Natural killer cell (primary cell): Measurements from ENCODE around the gene RBM33. TPM values are rescaled to one million over a fixed set of nuclear protein-coding genes. Genes with fewer than 3 reads are reported as not detected.

Experiments used
- ATAC-seq, 3 donors: fragments of 150-1000 bp in 2 of 3; fragments of 200-7000 bp in 1 of 3; cut with Tn5 transposase; 1 replicate in 1 of 3; 2 replicates in 2 of 3; pipeline ENCODE4 v1.10.0; 2021; ENCODE audit warnings: mild to moderate bottlenecking in 2 of 3, moderate library complexity in 2 of 3
- DNase-seq, 2 donors: peaks; one replicate each; pipeline versions ENCODE4 v3.0.0 to v3.0.0-alpha.2; 2013 to 2021; ENCODE audit warnings: mixed read lengths in 1 of 2
- H3K27ac ChIP-seq: one replicate; pipeline ENCODE4 v1.5.1; 2013; ENCODE audit warnings: mild to moderate bottlenecking, low read length
- H3K27me3 ChIP-seq: one replicate; pipeline ENCODE4 v1.6.1; 2013; ENCODE audit warnings: low read length; ENCODE audit not compliant: control insufficient read depth, insufficient read depth
- H3K36me3 ChIP-seq: one replicate; pipeline ENCODE4 v1.6.1; 2013; ENCODE audit warnings: low read length; ENCODE audit not compliant: control insufficient read depth, insufficient read depth
- H3K4me1 ChIP-seq: one replicate; pipeline ENCODE4 v1.6.1; 2013; ENCODE audit warnings: low read length; ENCODE audit not compliant: control insufficient read depth, insufficient read depth
- H3K4me3 ChIP-seq: one replicate; pipeline ENCODE4 v1.5.1; 2013; ENCODE audit warnings: low read length
- H3K9me3 ChIP-seq: one replicate; pipeline ENCODE4 v1.6.1; 2013; ENCODE audit warnings: low read length; ENCODE audit not compliant: control insufficient read depth, insufficient read depth
- H3K27ac Mint-ChIP-seq, 2 donors: one replicate each; pipeline ENCODE4 v1.8.0; 2022; ENCODE audit warnings: mild to moderate bottlenecking in 2 of 2, mixed read lengths in 2 of 2, moderate library complexity in 1 of 2
- H3K27me3 Mint-ChIP-seq, 2 donors: one replicate each; pipeline ENCODE4 v1.8.0; 2022; ENCODE audit warnings: low read depth in 2 of 2, mixed read lengths in 2 of 2
- H3K36me3 Mint-ChIP-seq: one replicate; pipeline ENCODE4 v1.8.0; 2022; ENCODE audit warnings: mixed read lengths
- H3K4me1 Mint-ChIP-seq, 2 donors: one replicate each; pipeline ENCODE4 v1.8.0; 2022; ENCODE audit warnings: mixed read lengths in 2 of 2
- H3K4me3 Mint-ChIP-seq: one replicate; pipeline ENCODE4 v1.8.0; 2022; ENCODE audit warnings: mild to moderate bottlenecking, moderate library complexity, mixed read lengths
- H3K9me3 Mint-ChIP-seq, 2 donors: one replicate each; pipeline ENCODE4 v1.8.0; 2022; ENCODE audit warnings: mixed read lengths in 2 of 2
- CTCF ChIP-seq: fragments of 200-600 bp; IDR thresholded peaks from one replicate; pipeline ENCODE4 v1.8.0; 2022; ENCODE audit warnings: antibody characterized with exemption
- WGBS: methylation state at CpG from one replicate; pipeline ENCODE4 v1.1.7; 2013; ENCODE audit warnings: missing lambda C conversion rate; ENCODE audit not compliant: insufficient coverage; 5-methylcytosine and 5-hydroxymethylcytosine counted together
- intact Hi-C: fragments of 100-400 bp; cut with micrococcal nuclease; formaldehyde crosslinking; loops from one replicate; pipeline ENCODE4 v1.14.2; 2022
- total RNA-seq, 4 donors: library from RNA; stranded (reverse); fragments of 120-200 nt in 1 of 4; gene quantifications; one replicate each; pipeline versions ENCODE4 v1.2.3 to v1.2.4, GENCODE V29; 2013 to 2022

Gene RBM33
- total RNA-seq, 3 donors from 2014 or later (not counting 1 experiment from before 2014, with no cell fraction given), result 161 to 182 (median 182) TPM

GRCh38 chr7:155792315-155792960 lies 148.0 kb downstream of the RBM33 start:
- no peak overlapping the region for H3K27ac Mint-ChIP-seq
- no peak for ATAC-seq
- Histone ChIP-seq H3K4me1 (peaks cover 10% of the 10 kb centered on the region), H3K27me3 (peaks cover 2% of the 10 kb centered on the region), H3K27ac (no peak overlapping the region), H3K9me3 (no peaks in the 10 kb centered on the region), H3K4me3 (no peak overlapping the region), H3K36me3 (no peaks in the 10 kb centered on the region)
- H3K4me3 Mint-ChIP-seq, result no peak overlapping the region
- DNase-seq, result no peak
- H3K36me3 Mint-ChIP-seq, result no peaks in the 10 kb centered on the region
- H3K27me3 Mint-ChIP-seq, result peaks cover 4 to 5% of the 10 kb centered on the region in 2 donors
- H3K4me1 Mint-ChIP-seq, result peaks cover 0 to 4% of the 10 kb centered on the region in 2 donors
- no peak for TF ChIP-seq CTCF
- intact Hi-C loops, result loop anchor here (10.0 kb wide), 1 partner anchor 1032 kb away; no protein-coding TSS in a partner anchor
- H3K9me3 Mint-ChIP-seq, result no peaks in the 10 kb centered on the region
- WGBS, result 95% methylated on average over 11 of the region's 14 CpGs

GRCh38 chr7:155792999-155793560 lies 148.6 kb downstream of the RBM33 start:
- no peak for DNase-seq
- peaks cover 2% of the 10 kb centered on the region for H3K27me3 ChIP-seq
- H3K36me3 ChIP-seq, result no peaks in the 10 kb centered on the region
- WGBS, result 88% methylated on average over 11 of the region's 11 CpGs
- H3K9me3 ChIP-seq, result no peaks in the 10 kb centered on the region
- TF ChIP-seq CTCF, result no peak
- no peaks in the 10 kb centered on the region for H3K36me3 Mint-ChIP-seq
- no peak overlapping the region for H3K27ac Mint-ChIP-seq
- H3K4me1 Mint-ChIP-seq, result no peaks in the 10 kb centered on the region
- peaks cover 7% of the 10 kb centered on the region for H3K4me1 ChIP-seq
- no peak overlapping the region for H3K4me3 ChIP-seq
- intact Hi-C loops, result loop anchor here (10.0 kb wide), 1 partner anchor 1032 kb away; no protein-coding TSS in a partner anchor
- no peaks in the 10 kb centered on the region for H3K27me3 Mint-ChIP-seq
- H3K27ac ChIP-seq, result no peak overlapping the region
- no peak for ATAC-seq
- no peak overlapping the region for H3K4me3 Mint-ChIP-seq
- no peaks in the 10 kb centered on the region for H3K9me3 Mint-ChIP-seq

GRCh38 chr7:155793720-155794119 lies 149.3 kb downstream of the RBM33 start:
- peak in 1 of 3 donors; percentile 21 for ATAC-seq
- Mint-ChIP-seq H3K36me3 (no peaks in the 10 kb centered on the region), H3K9me3 (no peaks in the 10 kb centered on the region), H3K27ac (no peak overlapping the region), H3K4me3 (no peak overlapping the region), H3K4me1 (peaks cover 0 to 5% of the 10 kb centered on the region in 2 donors), H3K27me3 (peaks cover 5% of the 10 kb centered on the region in 2 donors)
- no peaks in the 10 kb centered on the region for H3K9me3 ChIP-seq
- intact Hi-C loops, result loop anchor here (10.0 kb wide), 1 partner anchor 1031 kb away; no protein-coding TSS in a partner anchor
- peaks cover 2% of the 10 kb centered on the region for H3K27me3 ChIP-seq
- 89% methylated on average over 4 of the region's 4 CpGs for WGBS
- H3K27ac ChIP-seq, result no peak overlapping the region
- H3K4me1 ChIP-seq, result peaks cover 7% of the 10 kb centered on the region
- no peak overlapping the region for H3K4me3 ChIP-seq
- no peaks in the 10 kb centered on the region for H3K36me3 ChIP-seq
- DNase-seq, result no peak
- TF ChIP-seq CTCF, result no peak
